OCI-LY3 (cell line): ENCODE results near the gene BCLAF1.

Source experiments
- EZH2phosphoT487 ChIP-seq: fragments of 200-600 bp; shearing (Covaris generic); IDR thresholded peaks from 2 replicates; pipeline ENCODE4 v1.6.1; 2018; ENCODE audit warnings: antibody characterized with exemption, mixed run types, low read depth
- TF ChIP-seq, protein P1 (sequence below): fragments of 200-600, 300-600 bp; sonication (generic); IDR thresholded peaks from 2 replicates; pipeline ENCODE4 v1.5.1; 2014; ENCODE audit warnings: antibody characterized with exemption, low read length, low read depth

DNA sequence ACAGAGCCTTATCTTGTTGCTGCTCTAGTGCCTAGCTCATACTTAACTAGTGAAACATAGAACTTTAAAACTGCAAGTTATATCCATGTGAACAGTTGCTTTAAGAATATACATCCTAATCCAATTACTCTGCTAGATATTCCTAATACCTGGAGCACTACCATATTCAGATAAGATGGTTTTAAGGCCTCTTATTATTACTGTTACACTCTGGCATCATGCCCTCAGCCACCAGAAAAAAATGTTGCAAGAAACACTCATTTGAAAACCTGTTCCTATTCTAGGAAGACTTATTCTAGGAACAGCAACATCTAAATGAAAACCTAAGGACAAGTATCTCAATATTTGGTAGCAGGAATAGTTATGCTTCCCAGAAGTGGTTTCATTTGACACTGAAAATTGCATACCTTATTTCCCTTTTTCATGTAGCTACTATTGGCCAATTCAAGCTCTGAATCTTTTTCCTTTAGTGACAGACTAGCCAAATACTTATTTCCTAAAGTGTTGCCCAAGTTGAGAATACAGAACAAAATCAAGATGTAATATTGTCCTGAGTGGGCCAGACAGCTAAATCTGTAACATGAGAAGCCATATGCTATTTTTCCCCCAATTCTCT lies 34.7 kb downstream of the BCLAF1 start:
- no peak for TF ChIP-seq EZH2phosphoT487
- TF ChIP-seq, protein P1, sequence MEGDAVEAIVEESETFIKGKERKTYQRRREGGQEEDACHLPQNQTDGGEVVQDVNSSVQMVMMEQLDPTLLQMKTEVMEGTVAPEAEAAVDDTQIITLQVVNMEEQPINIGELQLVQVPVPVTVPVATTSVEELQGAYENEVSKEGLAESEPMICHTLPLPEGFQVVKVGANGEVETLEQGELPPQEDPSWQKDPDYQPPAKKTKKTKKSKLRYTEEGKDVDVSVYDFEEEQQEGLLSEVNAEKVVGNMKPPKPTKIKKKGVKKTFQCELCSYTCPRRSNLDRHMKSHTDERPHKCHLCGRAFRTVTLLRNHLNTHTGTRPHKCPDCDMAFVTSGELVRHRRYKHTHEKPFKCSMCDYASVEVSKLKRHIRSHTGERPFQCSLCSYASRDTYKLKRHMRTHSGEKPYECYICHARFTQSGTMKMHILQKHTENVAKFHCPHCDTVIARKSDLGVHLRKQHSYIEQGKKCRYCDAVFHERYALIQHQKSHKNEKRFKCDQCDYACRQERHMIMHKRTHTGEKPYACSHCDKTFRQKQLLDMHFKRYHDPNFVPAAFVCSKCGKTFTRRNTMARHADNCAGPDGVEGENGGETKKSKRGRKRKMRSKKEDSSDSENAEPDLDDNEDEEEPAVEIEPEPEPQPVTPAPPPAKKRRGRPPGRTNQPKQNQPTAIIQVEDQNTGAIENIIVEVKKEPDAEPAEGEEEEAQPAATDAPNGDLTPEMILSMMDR: no peak
